ENCODE measurements around the gene DDX42.
"Not testable (repeated sequence)": the region's sequence is repeated elsewhere in the genome, so short reads cannot be mapped to it uniquely, and the experiment has no call there.

DDX42 gene

DNA sequence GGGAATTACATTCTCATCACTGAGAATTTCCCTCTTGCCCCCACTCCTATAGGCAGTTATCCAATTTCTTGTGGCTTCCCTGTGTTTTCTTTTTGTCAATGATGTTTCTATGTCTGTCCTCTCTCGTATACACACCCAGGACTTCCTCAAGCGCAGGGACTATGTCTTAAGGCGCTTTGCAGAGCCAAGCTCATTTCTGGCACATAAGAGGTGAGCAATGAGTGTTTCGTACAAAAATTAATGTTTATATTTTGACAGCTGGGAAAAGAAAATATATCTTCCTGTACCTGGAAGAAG, 947 bp downstream of the DDX42 start:
- in situ Hi-C loops (cut with MboI; ENCODE audit: low sequenced_read_pairs) = no loop called here

- in situ Hi-C loops (cut with MboI; ENCODE audit: low sequenced_read_pairs) = no loop called here
Measured at GRCh38 chr17:63775420-63775819, 1.4 kb downstream of the DDX42 start.

- in situ Hi-C loops (cut with MboI; ENCODE audit: low sequenced_read_pairs) = no loop called here
Measured at GRCh38 chr17:63780507-63780906, 6.5 kb downstream of the DDX42 start.

- in situ Hi-C loops (cut with MboI; ENCODE audit: low sequenced_read_pairs) = no loop called here
Measured at GRCh38 chr17:63780928-63781327, 7.0 kb downstream of the DDX42 start.

DNA sequence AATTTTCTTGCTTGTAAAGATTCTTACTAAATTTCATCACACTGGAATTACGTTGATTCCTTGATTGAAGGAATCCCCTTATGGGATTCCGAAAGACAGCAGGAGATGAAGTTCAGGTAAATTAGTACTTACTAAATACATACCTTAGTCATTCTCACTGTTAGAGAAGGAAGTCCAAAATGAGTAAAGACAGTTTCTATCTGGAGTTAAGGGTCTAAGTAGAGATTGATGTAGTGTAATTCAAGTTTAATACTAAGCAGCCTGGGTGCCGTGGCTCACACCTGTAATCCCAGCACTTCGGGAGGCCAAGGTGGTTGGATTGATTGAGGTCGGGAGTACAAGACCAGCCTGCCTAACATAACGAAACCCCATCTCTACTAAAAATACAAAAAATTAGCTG, 9.6 kb downstream of the DDX42 start:
- in situ Hi-C loops (cut with MboI; ENCODE audit: low sequenced_read_pairs) = no loop called here

- in situ Hi-C loops (cut with MboI; ENCODE audit: low sequenced_read_pairs) = no loop called here
Measured at GRCh38 chr17:63785556-63785955, 11.6 kb downstream of the DDX42 start.

- in situ Hi-C loops (cut with MboI; ENCODE audit: low sequenced_read_pairs) = no loop called here
Measured at GRCh38 chr17:63786117-63786516, 12.1 kb downstream of the DDX42 start.

- in situ Hi-C loops (cut with MboI; ENCODE audit: low sequenced_read_pairs) = no loop called here
Measured at GRCh38 chr17:63786971-63787711, 13.2 kb downstream of the DDX42 start.

DNA sequence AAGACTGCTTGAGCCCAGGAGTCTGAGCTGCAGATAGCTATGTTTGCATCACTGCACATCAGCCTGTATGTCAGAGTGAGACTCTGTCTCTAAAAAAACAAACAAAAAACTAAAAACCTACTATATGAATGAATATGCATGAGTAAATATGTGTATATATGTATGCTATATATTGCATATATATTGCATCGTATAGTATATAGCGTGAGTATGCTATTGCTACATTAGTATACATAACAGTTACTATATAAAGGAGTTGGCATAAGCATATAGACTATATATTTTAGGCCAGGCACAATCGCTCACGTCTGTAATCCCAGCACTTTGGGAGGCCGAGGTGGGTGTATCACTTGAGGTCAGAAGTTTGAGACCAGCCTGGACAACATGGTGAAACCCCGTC, 16.1 kb downstream of the DDX42 start:
- in situ Hi-C loops (cut with MboI; ENCODE audit: low sequenced_read_pairs) = no loop called here

DNA sequence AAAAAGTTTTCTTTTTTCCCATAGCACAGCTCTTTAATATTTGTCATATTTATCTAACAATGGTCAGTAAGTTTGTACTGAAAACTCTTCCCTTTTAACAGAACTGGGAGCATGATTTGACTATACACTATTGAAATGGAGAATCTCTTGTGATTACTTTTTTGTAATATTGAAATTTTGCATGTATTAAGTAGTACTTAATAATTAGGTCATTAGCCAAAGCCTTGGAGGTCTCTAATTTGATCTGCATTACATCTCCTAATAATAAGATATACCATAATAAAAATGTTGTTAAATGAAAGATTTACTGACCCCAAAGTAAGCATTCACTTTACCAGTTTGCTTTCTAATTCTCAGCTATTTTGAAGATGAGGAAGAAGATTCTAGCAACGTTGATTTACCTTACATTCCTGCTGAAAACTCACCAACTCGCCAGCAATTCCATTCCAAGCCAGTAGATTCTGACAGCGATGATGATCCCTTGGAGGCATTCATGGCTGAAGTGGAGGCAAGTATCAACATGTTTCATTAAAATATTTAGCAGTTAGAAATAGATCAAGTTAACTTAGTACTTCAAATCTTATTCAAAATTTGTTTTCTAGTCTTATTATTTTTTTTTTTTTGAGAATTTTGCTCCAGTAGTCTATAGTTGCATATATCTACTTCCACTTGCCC, 18.2 kb downstream of the DDX42 start:
- in situ Hi-C loops (cut with MboI; ENCODE audit: low sequenced_read_pairs) = no loop called here

DNA sequence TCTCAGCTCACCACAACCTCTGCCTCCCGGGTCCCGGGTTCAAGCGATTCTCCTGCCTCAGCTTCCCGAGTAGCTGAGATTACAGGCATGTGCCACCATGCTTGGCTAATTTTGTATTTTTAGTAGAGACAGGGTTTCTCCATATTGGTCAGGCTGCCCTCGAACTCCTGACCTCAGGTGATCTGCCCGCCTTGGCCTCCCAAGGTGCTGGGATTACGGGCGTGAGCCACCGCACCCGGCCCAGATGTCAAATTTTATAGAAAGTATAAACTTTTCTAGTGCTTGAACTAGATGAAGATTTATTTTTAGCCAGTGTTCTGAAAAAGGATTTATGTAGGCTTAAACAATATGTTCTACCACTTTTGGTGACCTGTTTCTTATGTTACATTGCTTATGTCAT, 22.4 kb downstream of the DDX42 start:
- in situ Hi-C loops (cut with MboI; ENCODE audit: low sequenced_read_pairs) = not testable (repeated sequence)

GRCh38 chr17:63798572-63799106, 24.7 kb downstream of the DDX42 start:
- in situ Hi-C loops (cut with MboI; ENCODE audit: low sequenced_read_pairs) = no loop called here

DNA sequence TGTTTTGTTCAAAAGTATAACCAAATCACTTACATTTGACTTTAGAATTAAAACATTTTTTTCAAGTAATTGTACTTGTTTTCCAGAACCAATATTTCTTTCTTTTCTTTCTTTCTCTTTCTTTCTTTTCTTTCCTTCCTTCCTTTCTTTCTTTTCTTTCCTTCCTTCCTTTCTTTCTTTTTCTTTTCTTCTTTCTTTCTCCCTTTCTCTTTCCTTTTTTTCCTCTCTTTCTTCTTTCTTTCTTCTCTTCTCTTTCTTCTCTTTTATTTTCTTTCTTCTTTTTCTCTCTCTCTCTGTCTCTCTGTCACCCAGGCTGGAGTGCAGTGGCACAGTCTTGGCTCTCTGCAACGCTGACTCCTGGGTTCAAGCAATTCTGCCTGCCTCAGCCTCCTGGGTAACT, 26.8 kb downstream of the DDX42 start:
- in situ Hi-C loops (cut with MboI; ENCODE audit: low sequenced_read_pairs) = no loop called here

DNA sequence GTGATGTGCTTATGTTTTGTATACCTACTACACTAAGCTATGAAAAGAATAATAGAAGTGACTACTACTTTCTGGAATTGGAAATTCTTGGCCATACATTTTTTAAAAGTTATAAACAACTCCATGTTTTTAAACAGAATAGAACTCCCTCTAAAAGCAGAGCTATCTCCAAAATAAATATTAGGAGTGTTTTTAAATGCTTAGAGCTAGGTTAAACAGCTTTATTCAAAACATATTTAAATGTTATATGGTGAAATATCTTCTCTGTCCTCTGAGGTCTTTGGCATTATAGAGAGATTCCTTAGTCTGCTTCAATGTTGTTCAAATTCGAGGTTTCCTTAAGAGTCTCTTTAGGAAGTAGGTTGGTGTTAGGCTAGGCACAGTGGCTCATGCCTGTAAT, 30.4 kb downstream of the DDX42 start:
- in situ Hi-C loops (cut with MboI; ENCODE audit: low sequenced_read_pairs) = no loop called here

GRCh38 chr17:63805591-63805990, 31.6 kb downstream of the DDX42 start:
- in situ Hi-C loops (cut with MboI; ENCODE audit: low sequenced_read_pairs) = no loop called here

DNA sequence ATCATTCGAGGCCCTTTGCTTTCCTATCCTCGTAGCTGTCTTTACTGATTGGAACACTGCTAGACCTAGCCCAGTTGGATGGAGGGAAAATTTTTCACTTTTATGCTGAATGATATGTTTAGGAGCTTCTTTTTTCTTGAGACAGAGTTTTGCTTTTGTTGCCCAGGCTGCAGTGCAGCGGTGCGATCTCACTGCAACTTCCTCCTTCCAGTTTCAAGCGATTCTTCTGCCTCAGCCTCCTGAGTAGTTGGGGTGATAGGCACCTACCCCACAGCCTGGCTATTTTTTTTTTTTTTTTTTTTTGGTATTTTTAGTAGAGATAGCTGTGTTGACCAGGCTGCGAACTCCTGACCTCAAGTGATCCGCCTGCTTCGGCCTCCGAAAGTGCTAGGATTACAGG, 36.0 kb downstream of the DDX42 start:
- in situ Hi-C loops (cut with MboI; ENCODE audit: low sequenced_read_pairs) = no loop called here

- in situ Hi-C loops (cut with MboI; ENCODE audit: low sequenced_read_pairs) = no loop called here
Measured at GRCh38 chr17:63816123-63816522, 42.2 kb downstream of the DDX42 start.

DNA sequence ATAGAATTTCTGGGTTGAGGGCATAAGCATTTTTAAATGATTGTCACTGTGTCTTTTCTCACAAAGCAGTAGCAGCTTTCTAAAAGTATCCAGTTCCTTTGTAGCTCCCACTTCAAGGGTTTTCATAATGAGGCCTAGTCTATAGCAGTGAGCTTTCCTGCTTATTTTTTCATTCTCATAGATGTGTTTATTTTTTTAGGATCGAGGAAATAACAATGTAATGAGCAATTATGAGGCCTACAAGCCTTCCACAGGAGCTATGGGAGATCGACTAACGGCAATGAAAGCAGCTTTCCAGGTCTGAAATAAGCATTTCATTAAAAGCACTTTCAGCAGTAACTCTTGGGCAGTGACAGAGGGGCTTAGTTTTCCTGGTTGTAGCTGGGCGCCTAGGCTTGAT, 42.7 kb downstream of the DDX42 start:
- in situ Hi-C loops (cut with MboI; ENCODE audit: low sequenced_read_pairs) = no loop called here

GRCh38 chr17:63817736-63818385, 43.9 kb downstream of the DDX42 start:
- in situ Hi-C loops (cut with MboI; ENCODE audit: low sequenced_read_pairs) = no loop called here

DNA sequence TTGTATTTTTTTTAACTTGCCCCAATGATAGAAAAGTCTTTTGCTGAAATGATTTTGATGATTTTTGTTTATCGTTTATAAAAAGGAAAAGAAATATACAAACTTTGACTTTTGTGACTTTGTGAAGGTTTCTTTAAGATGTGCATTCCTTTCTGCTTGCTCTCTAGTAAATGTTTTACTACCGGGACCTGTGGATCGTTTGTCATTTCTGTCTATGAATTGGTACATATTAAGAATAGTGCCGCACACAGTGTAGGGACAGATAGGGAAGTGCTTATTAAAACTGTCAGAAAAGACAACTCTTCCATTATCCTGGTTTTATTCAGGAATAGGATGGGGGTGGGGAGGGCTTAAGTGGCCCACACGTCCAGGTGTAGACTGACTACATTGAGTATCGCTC, 45.2 kb downstream of the DDX42 start:
- in situ Hi-C loops (cut with MboI; ENCODE audit: low sequenced_read_pairs) = no loop called here

- in situ Hi-C loops (cut with MboI; ENCODE audit: low sequenced_read_pairs) = no loop called here
Measured at GRCh38 chr17:63819585-63820537, 45.9 kb downstream of the DDX42 start.

All from hTERT RPE-1 (cell line).